Measurements from ENCODE around the gene SYNGR3. TPM values are rescaled to one million over a fixed set of nuclear protein-coding genes. Genes with fewer than 3 reads are reported as not detected.
"Not testable (repeated sequence)": the region's sequence is repeated elsewhere in the genome, so short reads cannot be mapped to it uniquely, and the experiment has no call there.

The SYNGR3 gene
- total RNA-seq, 1 donor from 2014 or later, result 0.91 TPM

DNA sequence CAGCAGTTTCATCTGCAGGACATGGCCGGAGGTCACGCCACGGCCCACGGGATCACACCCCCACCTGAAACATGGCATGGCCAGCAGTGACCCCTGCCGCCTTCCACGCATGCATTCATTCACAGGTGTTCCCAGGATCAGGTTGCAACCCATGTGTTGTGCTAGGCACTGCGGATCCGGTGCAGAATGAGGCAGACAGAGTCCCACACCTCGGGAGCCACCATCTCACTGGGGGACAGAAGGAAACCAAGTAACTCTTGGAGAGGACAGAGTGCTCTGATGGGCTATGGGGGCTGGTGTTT is 42.5 kb upstream of the SYNGR3 start:
- DNase-seq (ENCODE audit: extremely low spot score, unreplicated experiment), result no peak
- no peaks in the 10 kb centered on the region for H3K9me3 Mint-ChIP-seq (ENCODE audit: unreplicated experiment)
- H3K36me3 Mint-ChIP-seq (ENCODE audit: unreplicated experiment), result no peaks in the 10 kb centered on the region
- H3K27me3 Mint-ChIP-seq (ENCODE audit: unreplicated experiment), result no peaks in the 10 kb centered on the region
- H3K4me3 Mint-ChIP-seq (ENCODE audit: unreplicated experiment), result no peak overlapping the region
- H3K4me1 Mint-ChIP-seq (ENCODE audit: unreplicated experiment), result peaks cover 9% of the 10 kb centered on the region
- TF ChIP-seq, protein P1, sequence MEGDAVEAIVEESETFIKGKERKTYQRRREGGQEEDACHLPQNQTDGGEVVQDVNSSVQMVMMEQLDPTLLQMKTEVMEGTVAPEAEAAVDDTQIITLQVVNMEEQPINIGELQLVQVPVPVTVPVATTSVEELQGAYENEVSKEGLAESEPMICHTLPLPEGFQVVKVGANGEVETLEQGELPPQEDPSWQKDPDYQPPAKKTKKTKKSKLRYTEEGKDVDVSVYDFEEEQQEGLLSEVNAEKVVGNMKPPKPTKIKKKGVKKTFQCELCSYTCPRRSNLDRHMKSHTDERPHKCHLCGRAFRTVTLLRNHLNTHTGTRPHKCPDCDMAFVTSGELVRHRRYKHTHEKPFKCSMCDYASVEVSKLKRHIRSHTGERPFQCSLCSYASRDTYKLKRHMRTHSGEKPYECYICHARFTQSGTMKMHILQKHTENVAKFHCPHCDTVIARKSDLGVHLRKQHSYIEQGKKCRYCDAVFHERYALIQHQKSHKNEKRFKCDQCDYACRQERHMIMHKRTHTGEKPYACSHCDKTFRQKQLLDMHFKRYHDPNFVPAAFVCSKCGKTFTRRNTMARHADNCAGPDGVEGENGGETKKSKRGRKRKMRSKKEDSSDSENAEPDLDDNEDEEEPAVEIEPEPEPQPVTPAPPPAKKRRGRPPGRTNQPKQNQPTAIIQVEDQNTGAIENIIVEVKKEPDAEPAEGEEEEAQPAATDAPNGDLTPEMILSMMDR (IDR thresholded peaks at IDR 0.05), result no peak
- H3K27ac Mint-ChIP-seq (ENCODE audit: unreplicated experiment), result no peak overlapping the region

- no peaks in the 10 kb centered on the region for H3K9me3 Mint-ChIP-seq (ENCODE audit: unreplicated experiment)
- no peak overlapping the region for H3K4me3 Mint-ChIP-seq (ENCODE audit: unreplicated experiment)
- no peaks in the 10 kb centered on the region for H3K36me3 Mint-ChIP-seq (ENCODE audit: unreplicated experiment)
- TF ChIP-seq, protein P1 (IDR thresholded peaks at IDR 0.05), result no peak
- H3K27me3 Mint-ChIP-seq (ENCODE audit: unreplicated experiment), result no peaks in the 10 kb centered on the region
- no peaks in the 10 kb centered on the region for H3K4me1 Mint-ChIP-seq (ENCODE audit: unreplicated experiment)
- DNase-seq (ENCODE audit: extremely low spot score, unreplicated experiment), result no peak
- no peak overlapping the region for H3K27ac Mint-ChIP-seq (ENCODE audit: unreplicated experiment)
These were observed 40.3 kb upstream of the SYNGR3 start for GRCh38 chr16:1949507-1949906.

DNA sequence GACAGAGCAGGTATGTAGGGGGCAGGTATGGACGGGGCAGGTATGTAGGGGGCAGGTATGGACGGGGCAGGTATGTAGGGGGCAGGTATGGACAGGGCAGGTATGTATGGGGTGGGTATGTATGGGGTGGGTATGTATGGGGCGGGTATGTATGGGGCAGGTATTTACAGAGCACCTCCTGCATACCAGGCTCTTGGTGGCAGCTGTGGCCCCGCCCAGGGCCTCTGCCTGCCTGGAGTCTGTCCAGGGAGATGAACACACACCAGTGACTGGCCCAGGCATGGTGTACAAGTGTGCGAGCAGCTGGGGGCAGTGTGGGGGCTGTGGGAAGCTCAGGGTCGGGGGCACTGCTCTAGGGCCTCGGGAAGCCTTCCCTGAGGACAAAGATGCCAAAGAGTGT is 39.7 kb upstream of the SYNGR3 start:
- Mint-ChIP-seq H3K27me3 (ENCODE audit: unreplicated experiment) (no peaks in the 10 kb centered on the region), H3K36me3 (ENCODE audit: unreplicated experiment) (no peaks in the 10 kb centered on the region), H3K9me3 (ENCODE audit: unreplicated experiment) (no peaks in the 10 kb centered on the region), H3K27ac (ENCODE audit: unreplicated experiment) (no peak overlapping the region), H3K4me3 (ENCODE audit: unreplicated experiment) (no peak overlapping the region), H3K4me1 (ENCODE audit: unreplicated experiment) (no peaks in the 10 kb centered on the region)
- no peak for DNase-seq (ENCODE audit: extremely low spot score, unreplicated experiment)
- TF ChIP-seq, protein P1 (IDR thresholded peaks at IDR 0.05), result no peak

- no peak overlapping the region for H3K4me3 Mint-ChIP-seq (ENCODE audit: unreplicated experiment)
These were observed 39.2 kb upstream of the SYNGR3 start for GRCh38 chr16:1950559-1950958.

DNA sequence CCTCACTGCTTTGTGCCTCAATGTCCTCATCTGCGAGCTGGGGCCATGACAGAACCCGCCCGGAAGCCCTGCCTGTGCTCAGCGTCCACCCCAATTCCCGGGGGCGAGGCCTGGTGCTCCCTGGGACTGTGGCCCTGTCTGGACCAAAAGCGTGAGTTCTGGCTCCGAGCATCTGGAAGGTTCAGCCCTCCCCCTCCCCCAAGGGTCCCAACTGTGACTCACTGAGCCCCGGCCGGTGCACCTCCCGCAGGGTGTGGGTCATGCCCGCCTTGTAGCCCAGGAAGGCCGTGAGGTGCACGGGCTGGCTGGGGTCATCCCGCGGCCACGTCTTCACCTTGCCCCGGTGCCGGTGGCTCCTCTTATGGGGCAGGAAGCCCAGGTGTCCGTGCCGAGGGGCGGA is 36.0 kb upstream of the SYNGR3 start:
- no peaks in the 10 kb centered on the region for H3K27me3 Mint-ChIP-seq (ENCODE audit: unreplicated experiment)
- no peak for DNase-seq (ENCODE audit: extremely low spot score, unreplicated experiment)
- H3K36me3 Mint-ChIP-seq (ENCODE audit: unreplicated experiment), result no peaks in the 10 kb centered on the region
- no peaks in the 10 kb centered on the region for H3K4me1 Mint-ChIP-seq (ENCODE audit: unreplicated experiment)
- no peak overlapping the region for H3K4me3 Mint-ChIP-seq (ENCODE audit: unreplicated experiment)
- no peaks in the 10 kb centered on the region for H3K9me3 Mint-ChIP-seq (ENCODE audit: unreplicated experiment)
- TF ChIP-seq, protein P1 (IDR thresholded peaks at IDR 0.05), result no peak
- H3K27ac Mint-ChIP-seq (ENCODE audit: unreplicated experiment), result no peak overlapping the region

More at GRCh38 chr16:1950559-1950958, 39.2 kb upstream of the SYNGR3 start:
- no peak for DNase-seq (ENCODE audit: extremely low spot score, unreplicated experiment)
- TF ChIP-seq, protein P1 (IDR thresholded peaks at IDR 0.05), result no peak
- no peaks in the 10 kb centered on the region for H3K4me1 Mint-ChIP-seq (ENCODE audit: unreplicated experiment)
- H3K9me3 Mint-ChIP-seq (ENCODE audit: unreplicated experiment), result no peaks in the 10 kb centered on the region
- no peak overlapping the region for H3K27ac Mint-ChIP-seq (ENCODE audit: unreplicated experiment)
- no peaks in the 10 kb centered on the region for H3K27me3 Mint-ChIP-seq (ENCODE audit: unreplicated experiment)
- no peaks in the 10 kb centered on the region for H3K36me3 Mint-ChIP-seq (ENCODE audit: unreplicated experiment)

DNA sequence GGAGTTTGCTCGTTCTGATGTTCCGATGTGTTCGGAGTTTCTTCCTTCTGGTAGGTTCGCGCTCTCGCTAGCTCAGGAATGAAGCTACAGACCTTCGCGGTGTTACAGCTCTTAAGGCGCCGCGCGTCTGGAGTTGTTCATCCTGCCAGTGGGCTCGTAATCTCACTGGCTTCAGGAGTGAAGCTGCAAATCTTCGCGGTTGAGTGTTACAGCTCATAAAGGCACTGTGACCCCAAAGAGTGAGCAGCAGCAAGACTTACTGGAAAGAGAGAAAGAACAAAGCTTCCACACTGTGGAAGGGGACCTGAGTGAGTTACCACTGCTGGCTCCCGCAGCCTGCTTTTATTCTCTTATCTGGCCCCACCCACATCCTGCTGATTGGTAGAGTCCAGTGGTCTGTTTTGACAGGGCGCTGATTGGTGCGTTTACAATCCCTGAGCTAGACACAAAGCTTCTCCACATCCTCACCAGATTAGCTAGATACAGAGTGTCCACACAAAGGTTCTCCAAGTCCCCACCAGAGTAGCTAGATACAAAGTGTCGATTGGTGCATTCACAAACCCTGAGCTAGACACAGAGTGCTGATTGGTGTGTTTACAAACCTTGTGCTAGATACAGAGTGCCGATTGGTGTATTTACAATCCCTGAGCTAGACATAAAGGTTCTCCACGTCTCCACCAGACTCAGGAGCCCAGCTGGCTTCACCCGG is 32.2 kb upstream of the SYNGR3 start:
- H3K4me1 Mint-ChIP-seq (ENCODE audit: unreplicated experiment), result peaks cover 21% of the 10 kb centered on the region
- not testable (repeated sequence) for H3K27me3 Mint-ChIP-seq (ENCODE audit: unreplicated experiment); H3K4me3 Mint-ChIP-seq (ENCODE audit: unreplicated experiment); DNase-seq (ENCODE audit: extremely low spot score, unreplicated experiment); H3K9me3 Mint-ChIP-seq (ENCODE audit: unreplicated experiment); H3K36me3 Mint-ChIP-seq (ENCODE audit: unreplicated experiment); H3K27ac Mint-ChIP-seq (ENCODE audit: unreplicated experiment)

DNA sequence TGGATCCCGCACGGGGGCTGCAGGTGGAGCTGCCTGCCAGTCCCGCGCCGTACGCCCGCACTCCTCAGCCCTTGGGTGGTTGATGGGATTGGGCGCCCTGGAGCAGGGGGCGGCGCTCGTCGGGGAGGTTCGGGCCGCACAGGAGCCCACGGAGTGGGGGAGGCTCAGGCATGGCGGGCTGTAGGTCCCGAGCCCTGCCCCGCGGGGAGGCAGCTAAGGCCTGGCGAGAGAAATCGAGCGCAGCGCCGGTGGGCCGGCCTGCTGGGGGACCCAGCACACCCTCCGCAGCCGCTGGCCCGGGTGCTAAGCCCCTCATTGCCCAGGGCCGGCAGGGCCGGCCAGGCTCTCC is 31.7 kb upstream of the SYNGR3 start:
- not testable (repeated sequence) for DNase-seq (ENCODE audit: extremely low spot score, unreplicated experiment); H3K9me3 Mint-ChIP-seq (ENCODE audit: unreplicated experiment); H3K4me3 Mint-ChIP-seq (ENCODE audit: unreplicated experiment); H3K27ac Mint-ChIP-seq (ENCODE audit: unreplicated experiment); H3K27me3 Mint-ChIP-seq (ENCODE audit: unreplicated experiment); H3K36me3 Mint-ChIP-seq (ENCODE audit: unreplicated experiment)
- H3K4me1 Mint-ChIP-seq (ENCODE audit: unreplicated experiment), result peaks cover 25% of the 10 kb centered on the region

Measured in osteocyte (in vitro differentiated cells).